RWPE2 (cell line): Measurements from ENCODE around the gene BAZ1A.
A peak's percentile ranks its signal among the peaks of the same experiment; 100 is the strongest.

Source experiments
- ATAC-seq: fragments of 200-7000 bp; cut with Tn5 transposase; 3 replicates; pipeline ENCODE4 v1.9.1; 2021; ENCODE audit warnings: low read depth
- DNase-seq: peaks from one replicate; pipeline ENCODE4 v3.0.0-alpha.2; 2020; ENCODE audit warnings: low spot score
- H3K27ac ChIP-seq: fragments of 450-650 bp; 2 replicates; pipeline ENCODE4 v1.5.1; 2017; ENCODE audit warnings: mild to moderate bottlenecking; ENCODE audit not compliant: poor library complexity, severe bottlenecking
- H3K27me3 ChIP-seq: fragments of 250-450 bp; sonication (Bioruptor Pico); 2 replicates; pipeline ENCODE4 v1.5.1; 2021; ENCODE audit warnings: mild to moderate bottlenecking, moderate library complexity; ENCODE audit not compliant: insufficient read depth, poor library complexity, severe bottlenecking
- H3K36me3 ChIP-seq: fragments of 250-450 bp; sonication (Bioruptor Pico); 2 replicates; pipeline ENCODE4 v1.5.1; 2020; ENCODE audit warnings: low read depth, mild to moderate bottlenecking, moderate library complexity
- H3K4me1 ChIP-seq: fragments of 250-450 bp; sonication (Bioruptor Pico); 2 replicates; pipeline ENCODE4 v1.5.1; 2021; ENCODE audit warnings: mild to moderate bottlenecking, moderate library complexity; ENCODE audit not compliant: insufficient read depth, poor library complexity, severe bottlenecking
- H3K4me3 ChIP-seq: fragments of 250-450 bp; sonication (Bioruptor Pico); 2 replicates; pipeline ENCODE4 v1.5.1; 2021; ENCODE audit warnings: mild to moderate bottlenecking, moderate library complexity; ENCODE audit not compliant: severe bottlenecking
- H3K9me3 ChIP-seq: fragments of 250-450 bp; sonication (Bioruptor Pico); 2 replicates; pipeline ENCODE4 v1.5.1; 2021; ENCODE audit warnings: mild to moderate bottlenecking, moderate library complexity; ENCODE audit not compliant: severe bottlenecking
- TF ChIP-seq, protein P1 (sequence below): fragments of 450-650 bp; IDR thresholded peaks from one replicate; pipeline ENCODE4 v1.5.1; 2017; ENCODE audit warnings: mild to moderate bottlenecking, moderate library complexity; ENCODE audit not compliant: poor library complexity, severe bottlenecking

BAZ1A gene

DNA sequence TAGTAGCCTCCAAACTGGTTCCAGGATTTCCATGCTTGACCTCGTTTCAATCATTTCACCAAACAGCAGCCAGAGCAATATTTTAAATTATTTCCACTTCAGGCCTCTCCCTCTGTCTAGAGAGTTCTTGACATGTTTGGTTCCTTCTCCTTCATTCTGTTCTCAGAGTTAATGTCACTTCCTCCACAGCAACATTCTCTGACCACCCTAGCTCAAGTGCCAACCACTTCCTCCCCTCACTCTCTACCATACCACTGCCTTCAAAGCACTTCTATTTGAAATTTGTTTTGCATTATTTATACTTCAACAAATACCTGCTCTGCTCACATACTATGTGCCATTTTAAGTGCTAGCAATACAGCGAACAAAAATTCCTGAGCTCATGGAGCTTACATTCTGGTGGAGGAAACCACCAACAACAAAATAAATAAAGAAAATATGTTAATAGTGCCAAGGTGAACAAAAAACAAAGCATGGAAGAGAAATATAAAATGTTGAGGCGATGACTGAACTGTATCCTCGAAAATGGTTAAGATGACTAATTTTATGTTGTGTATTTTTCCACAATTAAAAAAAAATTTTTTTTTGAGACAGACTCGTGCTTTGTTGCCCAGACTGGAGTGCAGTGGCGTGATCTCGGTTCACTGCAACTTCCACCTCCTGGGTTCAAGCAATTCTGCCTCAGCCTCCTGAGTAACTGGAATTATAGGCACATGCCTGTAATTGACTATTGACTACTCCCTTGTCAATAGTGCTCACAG, 17.3 kb downstream of the BAZ1A start:
- Histone ChIP-seq H3K27me3 (no peaks in the 10 kb centered on the region), H3K4me1 (no peaks in the 10 kb centered on the region), H3K36me3 (peaks cover 76% of the 10 kb centered on the region), H3K9me3 (no peaks in the 10 kb centered on the region), H3K4me3 (no peak overlapping the region), H3K27ac (no peak overlapping the region)
- DNase-seq (no peak), ATAC-seq (no peak)
- TF ChIP-seq, protein P1, sequence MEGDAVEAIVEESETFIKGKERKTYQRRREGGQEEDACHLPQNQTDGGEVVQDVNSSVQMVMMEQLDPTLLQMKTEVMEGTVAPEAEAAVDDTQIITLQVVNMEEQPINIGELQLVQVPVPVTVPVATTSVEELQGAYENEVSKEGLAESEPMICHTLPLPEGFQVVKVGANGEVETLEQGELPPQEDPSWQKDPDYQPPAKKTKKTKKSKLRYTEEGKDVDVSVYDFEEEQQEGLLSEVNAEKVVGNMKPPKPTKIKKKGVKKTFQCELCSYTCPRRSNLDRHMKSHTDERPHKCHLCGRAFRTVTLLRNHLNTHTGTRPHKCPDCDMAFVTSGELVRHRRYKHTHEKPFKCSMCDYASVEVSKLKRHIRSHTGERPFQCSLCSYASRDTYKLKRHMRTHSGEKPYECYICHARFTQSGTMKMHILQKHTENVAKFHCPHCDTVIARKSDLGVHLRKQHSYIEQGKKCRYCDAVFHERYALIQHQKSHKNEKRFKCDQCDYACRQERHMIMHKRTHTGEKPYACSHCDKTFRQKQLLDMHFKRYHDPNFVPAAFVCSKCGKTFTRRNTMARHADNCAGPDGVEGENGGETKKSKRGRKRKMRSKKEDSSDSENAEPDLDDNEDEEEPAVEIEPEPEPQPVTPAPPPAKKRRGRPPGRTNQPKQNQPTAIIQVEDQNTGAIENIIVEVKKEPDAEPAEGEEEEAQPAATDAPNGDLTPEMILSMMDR, result no peak

DNA sequence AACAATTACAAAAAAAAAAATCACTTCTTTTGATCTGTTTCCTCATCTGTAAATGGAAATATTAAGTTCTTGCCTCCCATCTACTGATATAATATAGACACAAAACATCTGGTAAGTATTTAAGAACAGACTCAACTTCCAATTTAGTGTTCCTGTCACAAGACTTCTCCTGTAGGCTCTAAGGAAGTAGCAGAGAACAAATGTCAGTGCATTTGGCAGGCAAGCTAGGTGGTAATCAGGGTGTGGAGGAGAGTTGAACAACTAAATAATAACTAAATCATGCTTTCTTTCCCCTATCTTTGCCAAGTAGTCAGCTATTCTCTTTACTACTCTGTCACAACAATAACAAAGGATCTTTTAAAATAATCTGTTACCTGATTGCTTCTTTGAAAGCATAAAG, 22.1 kb downstream of the BAZ1A start:
- Histone ChIP-seq H3K36me3 (peaks cover 57% of the 10 kb centered on the region), H3K27me3 (no peaks in the 10 kb centered on the region), H3K27ac (no peak overlapping the region), H3K9me3 (no peaks in the 10 kb centered on the region), H3K4me3 (no peak overlapping the region), H3K4me1 (peaks cover 9% of the 10 kb centered on the region)
- ATAC-seq (no peak), DNase-seq (no peak)
- TF ChIP-seq, protein P1, result no peak

DNA sequence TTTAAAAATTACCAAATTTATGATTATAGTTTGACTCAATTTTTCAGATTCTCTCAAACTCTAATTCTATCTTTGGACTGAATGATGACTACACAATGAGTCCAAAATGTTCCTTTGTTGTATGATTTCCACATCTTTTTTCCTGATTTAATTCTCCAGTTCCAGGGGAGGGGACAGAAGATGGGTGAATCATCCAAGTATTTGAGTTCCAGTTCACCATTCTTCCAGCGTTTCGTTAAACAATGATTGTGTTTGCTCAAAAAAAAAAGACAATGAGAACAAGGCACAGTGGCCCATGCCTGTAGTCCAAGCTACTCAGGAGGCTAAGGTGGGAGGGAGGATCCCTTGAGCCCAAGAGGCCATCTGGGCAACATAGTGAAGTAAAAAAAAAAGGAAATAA, 23.8 kb downstream of the BAZ1A start:
- no peaks in the 10 kb centered on the region for H3K9me3 ChIP-seq
- DNase-seq, result no peak
- TF ChIP-seq, protein P1, result no peak
- H3K4me3 ChIP-seq, result no peak overlapping the region
- H3K4me1 ChIP-seq, result peaks cover 9% of the 10 kb centered on the region
- H3K36me3 ChIP-seq, result peaks cover 58% of the 10 kb centered on the region
- H3K27ac ChIP-seq, result peak overlapping the region; percentile 59
- peak; percentile 89 for ATAC-seq
- no peaks in the 10 kb centered on the region for H3K27me3 ChIP-seq

DNA sequence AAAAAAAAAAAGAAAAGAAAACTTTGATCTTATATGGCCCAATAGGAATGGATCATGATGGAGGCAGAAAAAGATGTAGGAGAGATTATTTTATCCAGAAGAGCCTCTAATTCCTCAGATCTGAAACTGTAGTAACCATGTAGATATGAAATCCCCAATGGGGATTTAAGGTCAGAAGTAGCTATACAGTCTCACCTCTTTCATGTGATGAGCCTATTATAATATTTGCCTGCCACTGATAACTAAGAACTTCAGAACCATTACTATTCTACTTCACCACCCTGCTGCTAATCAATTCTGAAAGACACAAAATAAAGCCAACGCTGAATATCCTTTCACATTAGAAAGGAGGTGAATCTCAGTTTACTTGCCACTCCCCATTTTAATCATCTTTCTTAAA, 29.3 kb downstream of the BAZ1A start:
- Histone ChIP-seq H3K4me1 (peaks cover 19% of the 10 kb centered on the region), H3K9me3 (no peaks in the 10 kb centered on the region), H3K36me3 (peaks cover 50% of the 10 kb centered on the region), H3K27me3 (no peaks in the 10 kb centered on the region), H3K27ac (no peak overlapping the region), H3K4me3 (no peak overlapping the region)
- no peak for DNase-seq
- TF ChIP-seq, protein P1, result no peak
- ATAC-seq, result no peak

DNA sequence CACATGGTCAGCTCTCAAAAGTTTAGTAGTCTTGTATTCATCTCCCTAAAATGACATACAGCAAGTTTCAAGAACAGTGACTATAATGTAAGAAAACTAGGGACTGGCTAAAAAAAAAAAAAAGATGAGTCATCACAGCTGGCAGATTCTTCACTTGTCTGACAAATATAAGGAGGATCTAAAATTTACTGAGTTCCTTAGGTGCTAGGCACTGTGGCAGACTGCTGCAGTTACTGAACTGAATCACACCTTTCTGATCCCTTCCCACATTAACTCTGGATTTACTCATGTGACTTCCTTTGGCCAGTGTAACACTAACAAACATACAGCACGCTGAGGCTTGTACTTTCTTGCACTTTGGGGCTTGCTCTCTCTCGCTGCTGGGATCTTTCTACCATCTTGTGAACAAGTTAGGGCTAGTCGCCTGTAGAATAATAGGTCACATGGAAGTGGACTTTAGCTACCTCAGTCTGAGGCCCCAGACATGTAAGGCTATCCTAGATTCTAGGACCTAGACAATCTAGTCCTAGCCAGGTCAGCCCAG, 32.1 kb downstream of the BAZ1A start:
- TF ChIP-seq, protein P1, result no peak

More for the DNA sequence above, 32.1 kb downstream of the BAZ1A start:
- Histone ChIP-seq H3K4me1 (peaks cover 20% of the 10 kb centered on the region), H3K36me3 (peaks cover 51% of the 10 kb centered on the region), H3K9me3 (no peaks in the 10 kb centered on the region), H3K27me3 (no peaks in the 10 kb centered on the region), H3K4me3 (no peak overlapping the region), H3K27ac (peak overlapping the region; percentile 62)
- ATAC-seq, result peak; percentile 95
- DNase-seq, result peak; percentile 68
